Prostate gland (tissue), 2 donors: ENCODE results near the gene AK4.

Source experiments
- CTCF ChIP-seq, 4 experiments: fragments of 200-600 bp in 2 of 4; fragments of 450-650 bp in 2 of 4; sonication (generic) in 2 of 4; IDR thresholded peaks; 1 replicate in 3 of 4; 2 replicates in 1 of 4; pipeline ENCODE4 v1.5.1; 2016 to 2019; ENCODE audit warnings: antibody characterized with exemption in 4 of 4, mild to moderate bottlenecking in 2 of 4, moderate library complexity in 2 of 4
- POLR2A ChIP-seq: fragments of 450-650 bp; IDR thresholded peaks from one replicate; pipeline ENCODE4 v1.6.1; 2016; ENCODE audit warnings: antibody characterized with exemption, mild to moderate bottlenecking

DNA sequence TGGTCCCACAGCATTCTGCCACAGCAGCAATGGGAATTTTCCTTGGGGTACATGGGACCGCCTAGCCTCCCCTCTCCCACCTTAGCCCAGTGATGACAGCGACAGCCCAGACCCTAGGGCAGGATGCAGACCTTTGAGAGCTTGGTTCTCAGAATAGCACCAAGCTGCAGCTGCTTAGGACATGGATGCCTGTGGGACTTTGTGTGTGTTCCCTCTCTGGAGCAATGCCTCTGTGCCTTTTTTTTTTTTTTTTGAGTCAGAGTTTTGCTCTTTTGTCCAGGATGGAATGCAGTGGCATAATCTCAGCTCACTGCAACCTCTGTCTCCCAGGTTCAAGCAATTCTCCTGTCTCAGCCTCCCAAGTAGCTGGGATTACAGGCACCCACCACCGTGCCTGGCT, 44.2 kb upstream of the AK4 start:
- TF ChIP-seq CTCF (IDR thresholded peaks at IDR 0.05) (no peak), POLR2A (no peak)
